Effector memory CD8-positive, alpha-beta T cell (primary cell): ENCODE results near the gene LGALS7.
"Not testable (repeated sequence)": the region's sequence is repeated elsewhere in the genome, so short reads cannot be mapped to it uniquely, and the experiment has no call there.

Experiments
- ATAC-seq: fragments of 150-1000 bp; cut with Tn5 transposase; replicated peaks from 2 replicates; pipeline ENCODE4 v1.10.0; 2021; ENCODE audit warnings: mild to moderate bottlenecking, moderate library complexity
- DNase-seq, 3 experiments: peaks; one replicate each; pipeline ENCODE4 v3.0.0; 2021
- H3K27ac Mint-ChIP-seq, 2 donors: one replicate each; pipeline ENCODE4 v1.8.0; 2022; ENCODE audit warnings: mild to moderate bottlenecking in 2 of 2, mixed read lengths in 2 of 2, moderate library complexity in 2 of 2
- H3K27me3 Mint-ChIP-seq, 2 donors: one replicate each; pipeline ENCODE4 v1.8.0; 2022; ENCODE audit warnings: mixed read lengths in 2 of 2
- H3K36me3 Mint-ChIP-seq: one replicate; pipeline ENCODE4 v1.8.0; 2022; ENCODE audit warnings: mild to moderate bottlenecking, moderate library complexity, mixed read lengths; ENCODE audit not compliant: insufficient read depth
- H3K4me1 Mint-ChIP-seq, 2 donors: one replicate each; pipeline ENCODE4 v1.8.0; 2022; ENCODE audit warnings: low read depth in 2 of 2, mixed read lengths in 2 of 2
- H3K4me3 Mint-ChIP-seq, 2 donors: one replicate each; pipeline ENCODE4 v1.8.0; 2022; ENCODE audit warnings: mild to moderate bottlenecking in 2 of 2, mixed read lengths in 2 of 2, moderate library complexity in 2 of 2
- H3K9me3 Mint-ChIP-seq, 2 donors: one replicate each; pipeline ENCODE4 v1.8.0; 2022; ENCODE audit warnings: mixed read lengths in 2 of 2
- total RNA-seq, 9 experiments: gene quantifications; one replicate each; lab custom pipeline; 2026; lab: John Stamatoyannopoulos, UW

Gene LGALS7
- total RNA-seq, result 0 reads per million in 9 experiments

- no peak within 1 kb of the TSS for H3K27ac Mint-ChIP-seq
- no peaks in the 10 kb centered on the region for H3K9me3 Mint-ChIP-seq
- peaks cover 5 to 7% of the 10 kb centered on the region in 2 donors for H3K4me1 Mint-ChIP-seq
- no peak for DNase-seq
- no peaks in the 10 kb centered on the region for H3K36me3 Mint-ChIP-seq
- ATAC-seq, result no peak
- H3K27me3 Mint-ChIP-seq, result peaks cover 2 to 3% of the 10 kb centered on the region in 2 donors
- H3K4me3 Mint-ChIP-seq, result no peak within 1 kb of the TSS
Observed at GRCh38 chr19:38773469-38774177, at the start of gene LGALS7. Gene LGALS7, minus strand, starts transcription at chr19:38773517. Its CDS starts 25 bp downstream, at chr19:38773492.

GRCh38 chr19:38821230-38821825, 48.0 kb upstream of the LGALS7 start:
- not testable (repeated sequence) for H3K4me3 Mint-ChIP-seq, ATAC-seq, H3K27me3 Mint-ChIP-seq, H3K9me3 Mint-ChIP-seq, DNase-seq
- H3K27ac Mint-ChIP-seq, result peak overlapping the region in 1 of 2 donors; percentile 33
- peaks cover 13 to 21% of the 10 kb centered on the region in 2 donors for H3K4me1 Mint-ChIP-seq
- peaks cover 21% of the 10 kb centered on the region for H3K36me3 Mint-ChIP-seq

GRCh38 chr19:38819231-38819920, 46.1 kb upstream of the LGALS7 start:
- Mint-ChIP-seq H3K27ac (peak overlapping the region in 1 of 2 donors; percentile 12), H3K4me1 (peaks cover 10 to 16% of the 10 kb centered on the region in 2 donors), H3K4me3 (no peak overlapping the region), H3K27me3 (no peaks in the 10 kb centered on the region), H3K9me3 (no peaks in the 10 kb centered on the region), H3K36me3 (peaks cover 30% of the 10 kb centered on the region)
- ATAC-seq (no peak), DNase-seq (no peak)

GRCh38 chr19:38817081-38817480, 43.8 kb upstream of the LGALS7 start:
- peak overlapping the region in 1 of 2 donors; percentile 25 for H3K27ac Mint-ChIP-seq
- no peaks in the 10 kb centered on the region for H3K27me3 Mint-ChIP-seq
- peaks cover 30% of the 10 kb centered on the region for H3K36me3 Mint-ChIP-seq
- ATAC-seq (no peak), DNase-seq (no peak)
- no peaks in the 10 kb centered on the region for H3K9me3 Mint-ChIP-seq
- no peak overlapping the region for H3K4me3 Mint-ChIP-seq
- H3K4me1 Mint-ChIP-seq, result peaks cover 5 to 11% of the 10 kb centered on the region in 2 donors

GRCh38 chr19:38816131-38816750, 42.9 kb upstream of the LGALS7 start:
- Mint-ChIP-seq H3K27me3 (no peaks in the 10 kb centered on the region), H3K9me3 (no peaks in the 10 kb centered on the region), H3K27ac (peak overlapping the region in 1 of 2 donors; percentile 25), H3K4me1 (peaks cover 5 to 11% of the 10 kb centered on the region in 2 donors), H3K4me3 (no peak overlapping the region), H3K36me3 (peaks cover 30% of the 10 kb centered on the region)
- ATAC-seq, result no peak
- DNase-seq, result no peak

- peaks cover 2 to 4% of the 10 kb centered on the region in 2 donors for H3K4me1 Mint-ChIP-seq
- no peak overlapping the region for H3K4me3 Mint-ChIP-seq
- DNase-seq (no peak), ATAC-seq (no peak)
- no peaks in the 10 kb centered on the region for H3K9me3 Mint-ChIP-seq
- H3K36me3 Mint-ChIP-seq, result peaks cover 30% of the 10 kb centered on the region
- no peaks in the 10 kb centered on the region for H3K27me3 Mint-ChIP-seq
- H3K27ac Mint-ChIP-seq, result no peak overlapping the region
Observed at GRCh38 chr19:38815059-38816001, 42.0 kb upstream of the LGALS7 start.

GRCh38 chr19:38813932-38814331, 40.6 kb upstream of the LGALS7 start:
- H3K4me3 Mint-ChIP-seq, H3K4me1 Mint-ChIP-seq, ATAC-seq, H3K27me3 Mint-ChIP-seq, DNase-seq, H3K9me3 Mint-ChIP-seq: not testable (repeated sequence)
- H3K36me3 Mint-ChIP-seq, result peaks cover 24% of the 10 kb centered on the region
- H3K27ac Mint-ChIP-seq, result peak overlapping the region in 1 of 2 donors; percentile 31

GRCh38 chr19:38813323-38813722, 40.0 kb upstream of the LGALS7 start:
- H3K27ac Mint-ChIP-seq, result no peak overlapping the region
- no peaks in the 10 kb centered on the region for H3K4me1 Mint-ChIP-seq
- H3K9me3 Mint-ChIP-seq, result no peaks in the 10 kb centered on the region
- H3K27me3 Mint-ChIP-seq, result no peaks in the 10 kb centered on the region
- no peak for ATAC-seq
- H3K4me3 Mint-ChIP-seq, result no peak overlapping the region
- DNase-seq, result no peak
- H3K36me3 Mint-ChIP-seq, result peaks cover 22% of the 10 kb centered on the region

- Mint-ChIP-seq H3K9me3 (no peaks in the 10 kb centered on the region), H3K4me1 (no peaks in the 10 kb centered on the region), H3K36me3 (peaks cover 18% of the 10 kb centered on the region), H3K4me3 (no peak within 1 kb of the TSS), H3K27ac (no peak within 1 kb of the TSS), H3K27me3 (no peaks in the 10 kb centered on the region)
- ATAC-seq, result no peak
- DNase-seq, result no peak
Observed at GRCh38 chr19:38812841-38813320, 39.6 kb upstream of the LGALS7 start, which contains the start of gene LGALS4. Gene LGALS4, minus strand, starts transcription at chr19:38812945. Its CDS starts 59 bp downstream, at chr19:38812886.

GRCh38 chr19:38812009-38812840, 38.9 kb upstream of the LGALS7 start:
- ATAC-seq (no peak), DNase-seq (no peak)
- Mint-ChIP-seq H3K27ac (no peak overlapping the region), H3K36me3 (peaks cover 13% of the 10 kb centered on the region), H3K9me3 (no peaks in the 10 kb centered on the region), H3K4me3 (no peak overlapping the region), H3K27me3 (no peaks in the 10 kb centered on the region), H3K4me1 (no peaks in the 10 kb centered on the region)

- H3K4me3 Mint-ChIP-seq, result no peak overlapping the region
- H3K27me3 Mint-ChIP-seq, result no peaks in the 10 kb centered on the region
- peaks cover 2 to 5% of the 10 kb centered on the region in 2 donors for H3K4me1 Mint-ChIP-seq
- no peak for DNase-seq
- no peaks in the 10 kb centered on the region for H3K9me3 Mint-ChIP-seq
- ATAC-seq, result no peak
- H3K36me3 Mint-ChIP-seq, result peaks cover 2% of the 10 kb centered on the region
- no peak overlapping the region for H3K27ac Mint-ChIP-seq
Observed at GRCh38 chr19:38809592-38810252, 36.4 kb upstream of the LGALS7 start.
